Smooth muscle cell (in vitro differentiated cells): Measurements from ENCODE around the gene GPSM1. TPM values are rescaled to one million over a fixed set of nuclear protein-coding genes. Genes with fewer than 3 reads are reported as not detected.
"Not testable (repeated sequence)": the region's sequence is repeated elsewhere in the genome, so short reads cannot be mapped to it uniquely, and the experiment has no call there.

Experiments used
- DNase-seq: peaks from one replicate; lab custom pipeline; 2025; ENCODE audit not compliant: unreplicated experiment; lab: John Stamatoyannopoulos, UW
- H2AFZ ChIP-seq: fragments of 200-600 bp; sonication (generic); 2 replicates; pipeline ENCODE4 v1.6.0; 2016; ENCODE audit warnings: antibody characterized with exemption, low read depth, mild to moderate bottlenecking
- H3F3A ChIP-seq: fragments of 200-600 bp; sonication (generic); 2 replicates; pipeline ENCODE4 v1.6.0; 2017; ENCODE audit warnings: antibody characterized with exemption, low read depth
- H3K27ac ChIP-seq: fragments of 200-600 bp; sonication (generic); 2 replicates; pipeline ENCODE4 v1.5.1; 2016; ENCODE audit warnings: low read depth, mild to moderate bottlenecking
- H3K27me3 ChIP-seq: fragments of 200-600 bp; sonication (generic); 2 replicates; pipeline ENCODE4 v1.6.1; 2016; ENCODE audit warnings: low read depth, mild to moderate bottlenecking
- H3K36me3 ChIP-seq: fragments of 200-600 bp; sonication (generic); 2 replicates; pipeline ENCODE4 v1.5.1; 2016; ENCODE audit warnings: low read depth
- H3K4me1 ChIP-seq: fragments of 200-600 bp; sonication (generic); 2 replicates; pipeline ENCODE4 v1.5.1; 2016; ENCODE audit warnings: low read depth
- H3K4me2 ChIP-seq: fragments of 200-600 bp; sonication (generic); 2 replicates; pipeline ENCODE4 v1.6.0; 2016; ENCODE audit warnings: mild to moderate bottlenecking
- H3K4me3 ChIP-seq: fragments of 200-600 bp; sonication (generic); 2 replicates; pipeline ENCODE4 v1.5.1; 2016; ENCODE audit warnings: mild to moderate bottlenecking
- H3K79me2 ChIP-seq: fragments of 200-600 bp; sonication (generic); 2 replicates; pipeline ENCODE4 v1.6.0; 2016; ENCODE audit warnings: low read depth, mild to moderate bottlenecking
- H3K9ac ChIP-seq: fragments of 200-600 bp; sonication (generic); 2 replicates; pipeline ENCODE4 v1.6.0; 2016; ENCODE audit warnings: low read depth
- H3K9me3 ChIP-seq: fragments of 200-600 bp; sonication (generic); replicated peaks from 2 replicates; pipeline ENCODE4 v1.5.1; 2016; ENCODE audit warnings: low read depth
- H4K20me1 ChIP-seq: fragments of 200-600 bp; sonication (generic); 2 replicates; pipeline ENCODE4 v1.6.0; 2016; ENCODE audit warnings: low read depth
- WGBS: methylation state at CpG from one replicate; pipeline ENCODE4 v1.1.7; 2016; ENCODE audit warnings: low lambda C conversion rate; 5-methylcytosine and 5-hydroxymethylcytosine counted together
- polyA plus RNA-seq: library from polyadenylated mRNA; unstranded; fragments of >200 nt; fragmentation: Nextera tagmentation; extraction: Ambion mirVana; gene quantifications from 2 replicates; pipeline ENCODE4 v1.2.1, GENCODE V29; 2016
- total RNA-seq: library from RNA; depleted of rRNA; stranded (reverse); fragments of >200 nt; gene quantifications from 2 replicates; pipeline ENCODE4 v1.2.3, GENCODE V29; 2014
- TF ChIP-seq, protein P1 (sequence below): fragments of 200-600 bp; sonication (generic); IDR thresholded peaks from 2 replicates; pipeline ENCODE4 v1.5.1; 2017; ENCODE audit warnings: borderline replicate concordance, mild to moderate bottlenecking, antibody characterized with exemption; ENCODE audit not compliant: insufficient read depth, poor library complexity, severe bottlenecking

The GPSM1 gene
- total and polyA plus RNA-seq, 2 experiments from 2014 or later, result 21.1 to 45.9 TPM

DNA sequence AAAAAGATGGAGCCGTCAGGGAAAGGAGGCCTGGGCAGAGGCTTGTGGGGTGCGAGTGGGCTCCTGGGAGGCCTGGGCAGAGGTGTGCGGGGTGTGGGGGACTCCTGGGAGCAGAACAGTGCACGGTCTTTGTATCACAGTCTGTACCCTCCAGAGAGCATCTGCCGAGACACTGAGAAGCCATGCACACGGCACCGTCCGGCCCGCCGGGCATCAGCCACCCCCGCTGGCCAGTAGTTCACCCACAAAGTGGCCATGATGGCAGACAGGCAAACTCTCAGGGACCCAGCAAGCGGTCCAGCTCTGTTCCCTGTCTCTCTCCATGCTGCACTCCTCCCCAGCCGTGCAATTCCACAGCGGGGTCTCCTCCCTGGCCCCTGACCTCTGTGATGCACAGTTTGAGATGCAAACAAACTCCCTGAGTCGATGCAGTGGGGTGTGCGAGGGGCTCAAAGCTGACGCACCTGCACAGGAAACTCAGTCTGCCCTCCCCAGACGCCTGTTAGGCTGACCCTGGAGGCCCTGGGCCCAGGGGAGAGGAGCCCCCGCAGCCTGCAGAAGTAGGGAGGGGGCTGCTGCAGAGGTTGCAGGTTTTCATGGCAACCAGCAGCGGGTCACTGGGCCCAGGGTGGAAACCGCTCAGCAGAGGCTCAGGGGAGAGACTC lies 9.1 kb upstream of the GPSM1 start:
- no peaks in the 10 kb centered on the region for H3F3A ChIP-seq
- no peaks in the 10 kb centered on the region for H3K79me2 ChIP-seq
- no peaks in the 10 kb centered on the region for H3K27me3 ChIP-seq
- H3K4me2 ChIP-seq, result no peak overlapping the region
- no peaks in the 10 kb centered on the region for H3K36me3 ChIP-seq
- no peak overlapping the region for H2AFZ ChIP-seq
- no peak overlapping the region for H3K9ac ChIP-seq
- H3K4me1 ChIP-seq, result no peaks in the 10 kb centered on the region
- WGBS, result 92% methylated on average over 19 of the region's 21 CpGs
- H4K20me1 ChIP-seq, result no peaks in the 10 kb centered on the region
- TF ChIP-seq, protein P1, sequence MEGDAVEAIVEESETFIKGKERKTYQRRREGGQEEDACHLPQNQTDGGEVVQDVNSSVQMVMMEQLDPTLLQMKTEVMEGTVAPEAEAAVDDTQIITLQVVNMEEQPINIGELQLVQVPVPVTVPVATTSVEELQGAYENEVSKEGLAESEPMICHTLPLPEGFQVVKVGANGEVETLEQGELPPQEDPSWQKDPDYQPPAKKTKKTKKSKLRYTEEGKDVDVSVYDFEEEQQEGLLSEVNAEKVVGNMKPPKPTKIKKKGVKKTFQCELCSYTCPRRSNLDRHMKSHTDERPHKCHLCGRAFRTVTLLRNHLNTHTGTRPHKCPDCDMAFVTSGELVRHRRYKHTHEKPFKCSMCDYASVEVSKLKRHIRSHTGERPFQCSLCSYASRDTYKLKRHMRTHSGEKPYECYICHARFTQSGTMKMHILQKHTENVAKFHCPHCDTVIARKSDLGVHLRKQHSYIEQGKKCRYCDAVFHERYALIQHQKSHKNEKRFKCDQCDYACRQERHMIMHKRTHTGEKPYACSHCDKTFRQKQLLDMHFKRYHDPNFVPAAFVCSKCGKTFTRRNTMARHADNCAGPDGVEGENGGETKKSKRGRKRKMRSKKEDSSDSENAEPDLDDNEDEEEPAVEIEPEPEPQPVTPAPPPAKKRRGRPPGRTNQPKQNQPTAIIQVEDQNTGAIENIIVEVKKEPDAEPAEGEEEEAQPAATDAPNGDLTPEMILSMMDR, result no peak
- no peaks in the 10 kb centered on the region for H3K9me3 ChIP-seq
- no peak for DNase-seq
- H3K4me3 ChIP-seq, result no peak overlapping the region
- no peak overlapping the region for H3K27ac ChIP-seq

DNA sequence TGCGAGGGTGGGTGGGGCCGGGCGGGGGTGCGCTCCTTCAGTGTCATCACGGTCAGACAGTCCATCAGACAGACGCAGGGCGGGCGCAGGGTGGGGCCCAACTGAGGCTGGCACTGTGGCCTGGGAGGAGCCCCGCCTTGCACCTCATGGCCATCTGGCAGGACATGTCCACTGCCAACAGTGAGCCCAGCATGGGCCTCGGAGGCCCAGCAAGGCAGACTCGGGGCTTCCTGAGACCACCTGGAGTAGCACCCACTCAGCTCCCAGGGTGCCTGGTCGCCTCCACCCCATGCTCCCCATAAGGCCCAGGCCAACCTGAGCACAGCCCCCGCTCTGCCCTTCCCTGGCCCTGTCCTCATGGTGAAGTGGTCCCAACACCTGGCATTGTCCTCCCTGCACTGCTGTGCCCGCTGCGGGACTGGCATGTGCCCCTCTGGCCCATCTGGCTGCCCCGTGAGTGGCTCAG lies 8.5 kb upstream of the GPSM1 start:
- DNase-seq, result no peak
- no peaks in the 10 kb centered on the region for H3K36me3 ChIP-seq
- TF ChIP-seq, protein P1, result no peak
- H4K20me1 ChIP-seq, result no peaks in the 10 kb centered on the region
- H3K4me2 ChIP-seq, result no peak overlapping the region
- H2AFZ ChIP-seq, result no peak overlapping the region
- no peak overlapping the region for H3K9ac ChIP-seq
- WGBS, result 91% methylated on average over 7 of the region's 16 CpGs
- H3K4me3 ChIP-seq, result no peak overlapping the region
- no peaks in the 10 kb centered on the region for H3K79me2 ChIP-seq
- no peaks in the 10 kb centered on the region for H3F3A ChIP-seq
- no peak overlapping the region for H3K27ac ChIP-seq
- H3K4me1 ChIP-seq, result no peaks in the 10 kb centered on the region
- no peaks in the 10 kb centered on the region for H3K9me3 ChIP-seq
- no peaks in the 10 kb centered on the region for H3K27me3 ChIP-seq

DNA sequence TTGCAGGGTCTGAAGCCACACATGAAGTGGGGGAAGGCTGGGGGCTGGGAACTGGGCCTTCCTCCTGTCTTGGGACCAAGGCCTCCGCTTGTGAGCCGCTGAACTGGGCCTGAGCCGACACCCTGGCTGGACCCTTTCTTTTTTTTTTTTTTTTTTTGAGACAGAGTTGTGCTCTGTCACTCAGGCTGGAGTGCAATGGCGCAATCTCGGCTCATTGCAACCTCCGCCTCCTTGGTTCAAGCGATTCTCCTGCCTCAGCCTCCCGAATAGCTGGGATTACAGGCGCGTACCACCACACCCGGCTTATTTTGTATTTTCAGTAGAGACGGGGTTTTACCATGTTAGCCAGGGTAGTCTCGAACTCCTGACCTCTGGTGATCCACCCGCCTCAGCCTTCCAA lies 8.1 kb upstream of the GPSM1 start:
- not testable (repeated sequence) for H3F3A ChIP-seq, H3K27me3 ChIP-seq, H3K4me2 ChIP-seq, H3K79me2 ChIP-seq, H4K20me1 ChIP-seq, H3K36me3 ChIP-seq, H3K9ac ChIP-seq, H2AFZ ChIP-seq, DNase-seq, H3K27ac ChIP-seq, H3K9me3 ChIP-seq, H3K4me1 ChIP-seq, H3K4me3 ChIP-seq
- 95% methylated on average over 11 of the region's 14 CpGs for WGBS

DNA sequence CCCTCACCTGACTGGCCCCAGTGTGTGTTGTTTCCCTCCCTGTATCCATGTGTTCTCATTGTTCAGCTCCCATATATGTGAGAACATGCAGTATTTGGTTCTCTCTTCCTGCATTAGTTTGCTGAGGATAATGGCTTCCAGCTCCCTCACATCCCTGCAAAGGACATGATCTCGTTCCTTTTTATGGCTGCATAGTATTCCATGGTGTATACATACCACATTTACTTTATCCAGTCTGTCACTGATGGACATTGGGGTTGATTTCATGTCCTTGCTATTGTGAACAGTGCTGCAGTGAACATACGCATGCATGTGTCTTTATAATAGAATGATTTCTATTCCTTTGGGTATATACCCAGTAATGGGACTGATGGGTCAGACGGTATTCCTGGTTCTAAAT lies 7.4 kb upstream of the GPSM1 start:
- not testable (repeated sequence) for H3K9me3 ChIP-seq, H3K27me3 ChIP-seq, H3K4me3 ChIP-seq, H3K9ac ChIP-seq, H3K4me2 ChIP-seq, DNase-seq, H4K20me1 ChIP-seq, H3K79me2 ChIP-seq, H2AFZ ChIP-seq, H3K36me3 ChIP-seq, H3K27ac ChIP-seq, H3K4me1 ChIP-seq, H3F3A ChIP-seq
- 94% methylated on average over 3 of the region's 3 CpGs for WGBS

DNA sequence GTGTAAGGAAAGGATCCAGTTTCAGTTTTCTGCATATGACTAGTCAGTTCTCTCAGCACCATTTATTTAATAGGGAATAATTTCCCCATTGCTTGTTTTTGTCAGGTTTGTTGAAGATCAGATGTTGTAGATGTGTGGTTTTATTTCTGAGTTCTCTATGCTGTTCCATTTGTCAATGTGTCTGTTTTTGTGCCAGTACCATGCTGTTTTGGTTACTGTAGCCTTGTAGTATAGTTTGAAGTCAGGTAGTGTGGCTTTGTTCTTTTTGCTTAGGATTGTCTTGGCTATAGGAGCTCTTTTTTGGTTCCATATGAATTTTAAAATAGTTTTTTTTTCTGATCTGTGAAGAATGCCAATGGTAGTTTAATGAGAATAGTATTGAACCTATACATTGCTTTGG lies 6.4 kb upstream of the GPSM1 start:
- not testable (repeated sequence) for H3K27me3 ChIP-seq, H3K4me3 ChIP-seq, H3K4me1 ChIP-seq, H3K4me2 ChIP-seq, H3F3A ChIP-seq, H3K36me3 ChIP-seq, H3K9ac ChIP-seq, H4K20me1 ChIP-seq, DNase-seq, H3K27ac ChIP-seq, H3K79me2 ChIP-seq, H3K9me3 ChIP-seq, H2AFZ ChIP-seq
